ENCODE measurements around the gene MACC1.

Gene MACC1, protein sequence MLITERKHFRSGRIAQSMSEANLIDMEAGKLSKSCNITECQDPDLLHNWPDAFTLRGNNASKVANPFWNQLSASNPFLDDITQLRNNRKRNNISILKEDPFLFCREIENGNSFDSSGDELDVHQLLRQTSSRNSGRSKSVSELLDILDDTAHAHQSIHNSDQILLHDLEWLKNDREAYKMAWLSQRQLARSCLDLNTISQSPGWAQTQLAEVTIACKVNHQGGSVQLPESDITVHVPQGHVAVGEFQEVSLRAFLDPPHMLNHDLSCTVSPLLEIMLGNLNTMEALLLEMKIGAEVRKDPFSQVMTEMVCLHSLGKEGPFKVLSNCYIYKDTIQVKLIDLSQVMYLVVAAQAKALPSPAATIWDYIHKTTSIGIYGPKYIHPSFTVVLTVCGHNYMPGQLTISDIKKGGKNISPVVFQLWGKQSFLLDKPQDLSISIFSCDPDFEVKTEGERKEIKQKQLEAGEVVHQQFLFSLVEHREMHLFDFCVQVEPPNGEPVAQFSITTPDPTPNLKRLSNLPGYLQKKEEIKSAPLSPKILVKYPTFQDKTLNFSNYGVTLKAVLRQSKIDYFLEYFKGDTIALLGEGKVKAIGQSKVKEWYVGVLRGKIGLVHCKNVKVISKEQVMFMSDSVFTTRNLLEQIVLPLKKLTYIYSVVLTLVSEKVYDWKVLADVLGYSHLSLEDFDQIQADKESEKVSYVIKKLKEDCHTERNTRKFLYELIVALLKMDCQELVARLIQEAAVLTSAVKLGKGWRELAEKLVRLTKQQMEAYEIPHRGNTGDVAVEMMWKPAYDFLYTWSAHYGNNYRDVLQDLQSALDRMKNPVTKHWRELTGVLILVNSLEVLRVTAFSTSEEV

GRCh38 chr7:20217193-20217948, at the start of gene MACC1:
MACC1 (minus strand) TSS chr7:20217384; CDS start chr7:20161862, 55,522 bp downstream.
- FAIRE-seq (no peak), DNase-seq (ENCODE audit: low spot score) (no peak)

GRCh38 chr7:20264623-20265022, 47.4 kb upstream of the MACC1 start:
- FAIRE-seq (no peak), DNase-seq (ENCODE audit: low spot score) (no peak)

DNA sequence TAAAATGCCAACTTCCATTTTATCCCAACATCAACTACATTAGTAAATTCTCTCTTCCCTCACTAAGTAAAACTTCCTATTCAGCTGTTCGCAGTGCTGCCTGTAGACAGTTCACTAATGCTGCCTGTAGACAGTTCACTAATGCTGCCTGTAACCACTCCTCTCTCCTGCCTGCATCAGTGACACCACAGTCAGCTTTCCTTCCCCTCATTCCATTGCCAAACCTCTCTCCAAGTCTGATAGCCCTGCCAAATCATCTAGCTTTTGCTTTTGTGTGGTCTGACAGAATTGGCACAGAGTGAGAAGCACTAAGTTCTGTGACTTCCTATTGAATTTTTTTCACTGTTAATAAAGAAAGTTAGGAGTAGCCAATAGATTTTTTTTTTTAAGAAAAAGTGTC, 43.0 kb upstream of the MACC1 start:
- FAIRE-seq = no peak
- no peak for DNase-seq (ENCODE audit: low spot score)

DNA sequence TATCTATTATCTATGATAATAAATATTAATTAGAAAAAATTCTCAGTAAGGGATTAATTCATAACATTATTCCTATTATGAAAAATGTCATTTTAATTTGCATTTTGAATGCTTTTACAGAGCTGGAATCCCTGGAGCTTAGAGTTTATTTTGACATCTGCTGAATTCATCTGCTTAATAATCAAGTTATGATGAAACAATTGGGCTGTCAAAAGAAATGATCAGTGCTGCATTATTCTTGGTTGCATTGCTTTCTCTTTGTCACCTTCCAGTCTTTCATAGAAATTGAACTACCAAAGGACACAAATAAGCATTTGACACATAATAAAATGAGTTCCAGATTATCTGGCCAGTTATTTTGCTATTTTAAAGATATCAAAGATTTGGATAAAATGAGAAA, 40.0 kb upstream of the MACC1 start:
- DNase-seq (ENCODE audit: low spot score) = no peak
- no peak for FAIRE-seq

DNA sequence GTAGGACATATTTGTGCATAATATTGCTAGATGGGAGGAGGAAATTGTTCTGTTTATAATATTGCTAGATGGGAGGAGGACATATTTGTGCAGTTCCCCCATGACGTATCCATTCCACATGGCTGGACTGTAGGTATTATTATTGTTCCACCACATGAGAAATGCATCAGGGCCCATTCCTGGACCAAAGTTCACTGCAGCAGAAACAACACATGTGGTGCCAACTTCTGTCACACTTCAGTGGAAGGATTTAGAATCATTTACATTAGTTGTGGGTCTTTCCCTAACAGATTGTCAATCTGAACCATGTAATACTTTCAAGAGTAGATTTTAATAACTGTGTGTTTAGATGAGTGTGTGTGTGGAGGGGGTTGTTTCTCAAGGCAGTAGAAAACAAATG, 32.7 kb upstream of the MACC1 start:
- DNase-seq (ENCODE audit: low spot score) = no peak
- FAIRE-seq = no peak

DNA sequence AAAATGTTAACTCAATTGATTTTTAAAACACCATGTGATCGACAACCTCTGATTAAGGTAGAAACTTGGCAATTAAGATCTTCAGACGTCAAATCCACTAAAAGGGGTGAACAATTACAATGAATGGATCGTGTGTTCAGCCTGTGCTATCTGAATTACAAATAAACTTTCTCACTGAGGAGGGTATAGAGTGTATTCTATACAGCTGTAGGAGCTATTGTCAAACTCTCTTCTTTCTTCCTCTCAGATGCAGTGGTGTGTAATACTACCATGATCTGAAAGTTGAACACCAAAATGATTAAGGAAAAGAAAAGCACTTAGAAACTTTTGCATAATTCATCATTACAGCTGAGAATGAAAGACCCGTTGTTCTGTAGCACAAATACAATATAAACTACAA, 32.2 kb upstream of the MACC1 start:
- FAIRE-seq = no peak

GRCh38 chr7:20246236-20246635, 29.1 kb upstream of the MACC1 start:
- DNase-seq (ENCODE audit: low spot score) = no peak
- no peak for FAIRE-seq

More for the DNA sequence above, 32.2 kb upstream of the MACC1 start:
- no peak for DNase-seq (ENCODE audit: low spot score)

- FAIRE-seq = no peak
- no peak for DNase-seq (ENCODE audit: low spot score)
Observed at GRCh38 chr7:20244334-20245120, 27.3 kb upstream of the MACC1 start.

GRCh38 chr7:20241911-20242261, 24.7 kb upstream of the MACC1 start:
- no peak for FAIRE-seq
- no peak for DNase-seq (ENCODE audit: low spot score)

- peak; percentile 11 for DNase-seq (ENCODE audit: low spot score)
- peak; percentile 88 for FAIRE-seq
Observed at GRCh38 chr7:20241194-20241910, 24.2 kb upstream of the MACC1 start.

- FAIRE-seq = no peak
- no peak for DNase-seq (ENCODE audit: low spot score)
Observed at GRCh38 chr7:20240080-20240926, 23.1 kb upstream of the MACC1 start.

DNA sequence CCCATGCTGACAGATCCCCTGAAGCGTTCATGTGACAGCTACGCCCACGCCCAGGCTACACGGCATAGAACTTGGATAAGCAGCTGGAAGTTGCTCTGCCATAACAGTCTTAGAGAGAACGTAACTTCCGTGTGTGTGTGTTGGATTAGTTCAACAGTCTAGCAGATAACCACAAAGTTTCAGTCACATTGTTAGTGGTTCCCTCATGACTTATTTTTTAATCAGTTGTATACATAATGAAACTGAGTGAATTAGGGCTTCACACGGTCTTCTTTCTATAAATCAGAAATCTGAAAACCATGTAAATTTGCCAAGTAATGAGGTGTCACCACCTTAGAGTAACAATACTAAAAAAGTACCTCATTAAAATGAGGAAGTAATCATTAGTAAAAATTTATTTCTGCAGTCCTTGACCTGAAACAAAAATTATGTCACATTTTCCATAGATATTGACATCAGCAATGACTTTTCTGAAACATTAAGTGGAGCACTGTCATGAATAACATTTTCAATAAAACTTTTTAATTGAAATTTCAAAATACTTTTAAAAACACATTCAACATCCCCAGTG, 21.7 kb upstream of the MACC1 start:
- DNase-seq (ENCODE audit: low spot score) (no peak), FAIRE-seq (no peak)

DNA sequence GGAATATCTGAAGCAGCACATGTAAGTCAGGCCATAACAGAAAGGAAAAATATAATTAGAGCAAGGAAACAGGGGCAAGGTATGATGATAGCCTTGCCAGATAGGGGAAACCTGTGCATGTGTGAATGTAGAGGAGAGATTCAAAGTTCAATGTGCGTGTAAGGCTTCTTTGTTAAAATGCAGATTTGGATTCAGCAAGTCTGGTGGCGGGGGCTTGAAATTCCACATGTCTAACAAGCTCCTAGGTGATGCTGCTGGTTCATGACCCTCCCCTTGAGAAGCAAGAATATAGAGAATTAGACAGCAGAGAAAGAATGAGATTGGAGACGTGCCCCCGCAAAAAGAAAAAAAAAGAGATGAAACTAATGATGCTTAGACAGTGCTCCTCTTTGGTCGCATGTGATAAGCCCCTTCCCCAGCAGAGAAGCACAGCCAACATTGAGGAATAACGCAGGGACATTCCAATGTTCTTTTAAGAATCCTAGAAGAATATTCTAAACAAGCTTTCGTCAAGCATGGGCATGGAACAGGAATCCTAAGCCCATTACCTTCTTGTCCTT, 21.1 kb upstream of the MACC1 start:
- no peak for FAIRE-seq
- DNase-seq (ENCODE audit: low spot score) = no peak

- FAIRE-seq (no peak), DNase-seq (ENCODE audit: low spot score) (no peak)
Observed at GRCh38 chr7:20237464-20238193, 20.4 kb upstream of the MACC1 start.

DNA sequence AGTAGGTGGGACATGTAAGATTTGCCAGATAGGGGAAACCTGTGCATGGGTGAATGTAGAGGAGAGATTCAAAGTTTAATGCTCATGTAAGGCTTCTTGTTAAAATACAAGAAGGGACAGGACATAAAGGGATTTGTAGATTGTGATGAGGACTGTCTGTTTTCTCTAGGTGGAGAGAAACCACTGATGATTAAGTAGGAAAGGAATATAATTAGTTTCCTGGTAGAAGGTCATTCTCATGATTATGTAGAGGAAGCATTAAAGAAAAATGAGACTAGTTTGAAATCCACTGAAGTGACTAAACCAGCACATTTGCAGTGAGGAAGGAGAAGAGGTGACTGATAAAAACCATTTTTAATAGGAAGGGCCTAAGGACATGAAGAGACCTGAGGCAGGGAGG, 19.6 kb upstream of the MACC1 start:
- DNase-seq (ENCODE audit: low spot score) = no peak

DNA sequence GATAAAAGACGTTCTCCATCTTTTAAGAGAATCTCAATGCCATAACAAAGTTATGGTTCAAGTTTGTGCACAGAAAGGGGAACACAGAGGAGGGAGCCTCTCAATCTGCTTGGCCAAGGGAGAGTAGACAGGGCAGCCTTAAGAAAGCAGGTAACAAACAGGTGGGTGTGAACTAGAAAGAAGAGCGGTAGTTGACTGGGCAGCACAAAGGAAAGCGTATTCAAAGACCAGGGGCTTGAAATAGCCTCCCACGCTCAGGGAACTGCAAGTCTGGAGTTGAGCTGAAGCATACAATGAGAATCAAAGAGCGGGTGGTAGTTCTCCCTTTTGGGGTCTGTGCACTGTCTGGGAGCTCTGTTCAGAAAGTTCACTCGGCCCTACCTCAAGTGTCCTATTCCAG, 18.9 kb upstream of the MACC1 start:
- no peak for DNase-seq (ENCODE audit: low spot score)
- FAIRE-seq = no peak

More for the DNA sequence above, 19.6 kb upstream of the MACC1 start:
- FAIRE-seq = no peak

DNA sequence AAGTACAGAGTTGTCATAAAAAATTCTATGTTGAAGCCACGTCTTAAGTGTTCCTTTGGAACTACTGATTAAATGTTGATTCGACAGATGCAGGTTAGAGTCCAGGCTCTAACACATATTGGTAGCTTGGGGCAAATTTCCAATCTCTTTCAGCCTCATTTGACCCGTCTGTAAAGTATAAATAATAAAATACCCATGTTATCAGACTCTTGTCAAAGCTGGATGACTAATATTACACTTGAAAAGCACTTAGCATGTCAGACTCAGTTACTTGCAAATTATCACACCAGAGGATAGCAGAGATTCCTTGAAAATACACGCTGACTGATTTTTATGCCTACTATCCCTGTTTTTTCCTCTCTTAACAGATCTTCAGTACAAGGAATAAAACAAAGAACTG, 18.1 kb upstream of the MACC1 start:
- DNase-seq (ENCODE audit: low spot score) = no peak

DNA sequence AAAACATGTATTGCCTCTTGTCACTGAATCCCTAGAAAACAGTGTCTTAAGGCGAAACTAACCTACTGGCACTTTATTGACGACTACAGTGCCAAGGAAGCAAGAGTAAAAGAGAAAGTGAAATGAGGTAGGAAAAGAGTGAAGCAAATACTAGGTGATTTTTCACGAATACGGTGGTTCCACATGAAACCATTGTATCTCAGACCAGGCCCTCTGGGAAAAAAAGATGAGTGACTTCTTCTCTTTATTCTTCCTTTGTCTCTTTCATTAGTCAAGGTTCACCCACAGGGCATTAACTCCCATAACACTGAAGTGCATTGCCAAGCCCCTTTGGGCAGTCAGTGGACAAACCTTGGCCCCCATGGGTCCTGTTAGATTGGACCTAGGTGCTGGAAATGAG, 16.2 kb upstream of the MACC1 start:
- FAIRE-seq (no peak), DNase-seq (ENCODE audit: low spot score) (no peak)

More for the DNA sequence above, 18.1 kb upstream of the MACC1 start:
- no peak for FAIRE-seq

Data from urothelium cell line (cell line).